HG03442 (cell line): ENCODE measurements around the gene SMARCA2.

Experiments
- ATAC-seq: cut with Tn5 transposase; IDR thresholded peaks from one replicate; pipeline ENCODE4 v1.9.1; 2021; ENCODE audit warnings: mild to moderate bottlenecking, moderate library complexity; ENCODE audit not compliant: unreplicated experiment

SMARCA2 gene

DNA sequence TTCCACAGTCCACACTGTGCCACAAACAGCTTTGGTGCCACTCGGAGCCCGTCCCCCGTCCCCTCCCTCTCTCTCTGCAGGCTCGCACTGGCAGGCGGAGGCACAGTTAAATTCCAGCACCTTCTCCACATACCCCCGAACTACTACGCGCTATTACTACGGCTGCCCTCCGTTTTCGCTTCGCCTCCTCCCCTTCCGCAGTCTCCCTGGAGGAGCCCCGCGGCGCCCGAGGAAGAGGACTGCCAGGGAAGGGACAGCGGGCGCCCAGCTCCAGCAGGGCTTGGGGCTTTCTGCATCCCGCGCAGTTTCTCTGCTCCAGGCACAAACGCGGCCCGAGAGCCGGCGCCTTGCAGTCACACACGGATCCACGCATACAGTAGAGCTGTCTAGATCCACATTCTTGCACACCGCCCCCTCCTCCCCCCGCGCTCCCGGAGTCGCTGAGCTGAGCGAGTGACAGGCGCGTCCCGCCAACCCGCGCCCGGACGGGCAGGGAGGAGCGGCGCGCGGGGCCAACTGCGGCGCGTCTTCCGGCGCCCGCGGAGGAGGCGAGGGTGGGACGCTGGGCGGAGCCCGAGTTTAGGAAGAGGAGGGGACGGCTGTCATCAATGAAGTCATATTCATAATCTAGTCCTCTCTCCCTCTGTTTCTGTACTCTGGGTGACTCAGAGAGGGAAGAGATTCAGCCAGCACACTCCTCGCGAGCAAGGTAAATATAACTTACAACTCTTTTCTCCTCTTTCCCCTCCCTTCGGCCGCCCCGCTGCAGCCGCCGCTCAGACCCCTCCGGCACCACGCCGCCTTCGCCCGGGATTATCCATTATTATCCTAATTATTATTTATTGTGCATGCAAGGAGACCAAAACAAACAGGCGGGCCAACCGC, at the start of gene SMARCA2:
SMARCA2 (plus strand) TSS at position 652 of the 885 bp plus-strand sequence. CDS start 13,676 bp downstream, outside the sequence.
- ATAC-seq: peak; percentile 76

DNA sequence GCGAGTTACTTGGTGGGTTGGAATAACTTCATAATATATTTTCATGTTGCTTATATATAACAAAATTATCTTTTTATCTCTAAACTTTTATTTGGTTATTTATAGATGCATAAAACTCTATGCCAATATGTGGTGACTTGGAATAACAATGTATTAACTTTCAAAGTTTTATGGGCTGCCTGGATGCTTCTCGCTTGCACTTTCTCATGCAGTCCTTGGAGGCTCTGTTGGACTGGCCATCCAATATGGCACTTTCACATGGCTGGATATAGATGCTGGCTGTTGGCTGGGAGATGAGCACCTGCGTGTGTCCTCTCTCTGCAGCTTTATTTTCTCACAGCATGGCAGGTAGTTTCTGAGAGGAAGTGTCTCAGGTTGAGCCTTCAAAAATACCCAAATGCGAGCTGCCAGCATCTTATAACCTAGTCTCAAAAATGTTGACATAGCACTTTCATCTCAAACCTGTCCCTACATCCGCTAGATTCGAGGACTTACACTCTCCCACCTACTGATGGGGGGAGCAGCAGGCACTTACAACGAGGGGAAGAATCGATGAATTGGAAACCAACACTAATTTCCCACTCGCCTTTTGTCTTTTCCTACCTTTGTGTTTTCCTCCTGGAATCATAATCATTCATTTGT, 48.3 kb upstream of the SMARCA2 start:
- ATAC-seq: no peak

DNA sequence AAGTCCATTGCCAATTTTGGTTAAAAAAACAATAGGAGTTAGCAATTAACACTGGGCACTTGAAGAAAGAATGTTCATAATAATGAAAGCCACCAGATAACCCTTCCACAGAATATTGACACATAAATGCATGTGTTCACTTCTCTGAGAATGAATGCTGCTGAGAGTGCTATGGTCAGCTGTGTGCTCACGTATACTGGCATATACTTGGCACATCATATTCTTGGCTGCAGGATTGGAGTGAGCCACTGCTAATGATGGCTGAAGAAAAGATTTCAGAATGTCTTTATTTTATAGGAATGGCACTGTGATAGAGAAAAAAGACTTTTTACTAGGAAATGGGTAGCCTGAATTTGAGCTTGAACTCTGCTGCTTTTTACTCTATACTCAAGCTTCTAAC, 46.0 kb upstream of the SMARCA2 start:
- no peak for ATAC-seq

DNA sequence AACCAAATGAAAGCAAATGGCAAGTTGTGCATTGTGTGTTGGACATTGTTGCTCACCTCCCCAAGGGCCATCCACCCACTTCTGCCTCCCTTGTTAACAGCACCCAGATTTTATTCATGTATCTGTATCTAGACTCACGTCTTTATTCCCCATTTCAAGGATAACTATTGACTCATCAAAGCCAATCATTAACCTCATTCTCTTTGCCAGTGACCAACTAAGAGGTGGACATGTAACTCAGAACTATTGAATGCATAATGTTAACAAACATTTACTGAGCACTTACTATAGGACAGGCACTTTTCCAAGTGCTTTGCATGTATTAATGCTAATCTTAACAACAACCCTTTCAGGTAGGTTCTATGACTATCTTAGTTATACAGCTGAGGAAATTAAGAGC, 45.2 kb upstream of the SMARCA2 start:
- no peak for ATAC-seq

DNA sequence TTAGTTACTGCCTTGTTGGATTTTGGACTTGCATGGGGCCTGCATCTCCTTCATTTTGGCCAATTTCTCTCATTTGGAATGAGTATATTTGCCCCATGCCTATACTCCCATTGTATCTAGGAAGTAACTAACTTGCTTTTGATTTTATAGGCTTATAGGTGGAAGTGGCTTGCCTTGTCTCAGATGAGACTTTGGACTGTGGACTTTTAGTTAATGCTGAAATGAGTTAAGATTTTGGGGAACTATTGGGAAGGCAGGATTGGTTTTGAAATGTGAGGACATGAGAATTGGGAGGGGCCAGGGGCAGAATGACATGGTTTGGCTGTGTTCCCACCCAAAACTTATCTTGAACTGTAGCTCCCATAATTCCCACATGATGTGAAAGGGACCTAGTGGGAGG, 42.5 kb upstream of the SMARCA2 start:
- ATAC-seq: no peak

DNA sequence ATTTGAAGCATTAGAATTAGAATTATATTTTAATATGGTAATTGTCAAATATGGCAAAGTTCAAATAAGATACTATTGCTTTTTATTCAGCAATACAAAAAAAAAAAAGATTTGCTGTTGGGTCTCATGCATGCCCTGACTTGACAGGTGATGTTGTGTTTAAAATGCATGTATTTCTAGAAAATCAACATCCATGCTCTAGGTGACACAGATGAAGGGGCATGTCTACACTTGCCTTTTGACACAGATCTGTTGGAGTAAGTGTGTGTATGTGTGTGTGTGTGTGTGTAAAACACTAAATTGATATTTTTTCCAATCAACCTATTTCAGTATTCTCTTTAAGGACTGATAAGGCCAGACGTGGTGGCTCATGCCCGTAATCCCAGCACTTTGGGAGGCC, 38.1 kb upstream of the SMARCA2 start:
- no peak for ATAC-seq

DNA sequence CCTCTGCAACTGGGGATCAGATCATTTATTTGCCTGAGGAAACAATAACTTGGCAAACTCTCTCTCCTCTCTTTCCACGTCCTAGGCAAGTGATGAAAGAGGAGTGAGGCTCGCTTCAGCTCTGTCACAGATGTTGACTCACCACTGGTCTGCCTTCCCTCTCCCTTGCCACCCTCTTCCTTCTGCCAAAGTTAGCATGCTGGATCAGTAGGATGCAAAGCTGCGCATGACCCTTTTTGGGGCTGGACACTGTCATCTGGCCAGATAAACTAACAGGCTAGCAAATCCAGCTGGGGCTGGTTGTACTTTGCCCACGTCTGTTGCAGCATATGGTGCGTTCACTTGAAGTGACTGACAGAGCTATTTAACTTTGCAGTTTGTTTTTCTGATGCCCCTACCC, 36.2 kb upstream of the SMARCA2 start:
- no peak for ATAC-seq

DNA sequence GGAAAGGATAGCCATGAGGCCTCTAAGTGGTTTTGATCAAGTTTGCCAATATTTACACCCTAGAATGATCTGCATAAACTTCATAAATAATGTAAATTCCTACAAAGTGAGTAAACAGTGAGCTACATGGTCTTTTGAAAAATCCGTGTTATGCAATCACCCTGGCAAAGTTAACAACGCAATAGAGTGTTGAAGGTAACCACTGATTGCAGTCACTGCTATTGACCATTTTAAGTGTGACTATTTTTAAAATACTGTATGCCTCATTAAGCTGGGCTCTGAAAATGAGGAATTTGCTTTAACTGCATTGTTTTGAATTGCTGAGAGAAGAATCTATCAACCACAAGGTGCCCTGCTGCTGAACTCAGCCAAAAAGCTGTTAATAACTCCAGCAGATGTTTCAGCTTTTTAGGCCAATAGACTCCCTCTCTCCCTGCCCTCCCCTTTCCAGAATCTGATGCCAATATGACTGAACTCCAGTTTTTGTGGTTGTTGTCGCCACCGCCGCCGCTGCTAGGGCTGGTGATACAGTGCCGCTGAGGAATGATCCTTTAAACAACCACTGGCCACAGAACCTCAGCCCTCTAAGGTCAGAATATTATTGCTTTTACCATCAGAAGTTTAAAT, 35.3 kb upstream of the SMARCA2 start:
- no peak for ATAC-seq

DNA sequence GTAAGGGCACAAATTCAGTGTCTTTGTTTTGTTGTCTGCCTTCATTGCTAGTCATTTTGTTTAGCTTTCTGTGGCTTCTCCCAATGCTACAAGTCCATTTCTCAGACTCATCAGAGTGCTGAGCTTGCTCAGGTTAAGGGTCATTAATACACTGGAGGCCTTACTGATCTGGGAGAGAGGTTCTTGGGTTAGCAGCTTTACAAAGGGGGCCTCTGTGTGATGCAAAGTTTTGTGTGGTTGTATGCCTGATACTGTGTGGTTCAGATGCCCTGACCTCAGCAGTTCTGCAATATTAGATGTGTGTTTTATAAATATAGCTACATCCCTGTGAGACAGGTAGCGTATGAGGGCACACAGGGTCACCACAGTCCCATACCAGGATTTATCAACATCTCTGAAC, 34.8 kb upstream of the SMARCA2 start:
- ATAC-seq: no peak

DNA sequence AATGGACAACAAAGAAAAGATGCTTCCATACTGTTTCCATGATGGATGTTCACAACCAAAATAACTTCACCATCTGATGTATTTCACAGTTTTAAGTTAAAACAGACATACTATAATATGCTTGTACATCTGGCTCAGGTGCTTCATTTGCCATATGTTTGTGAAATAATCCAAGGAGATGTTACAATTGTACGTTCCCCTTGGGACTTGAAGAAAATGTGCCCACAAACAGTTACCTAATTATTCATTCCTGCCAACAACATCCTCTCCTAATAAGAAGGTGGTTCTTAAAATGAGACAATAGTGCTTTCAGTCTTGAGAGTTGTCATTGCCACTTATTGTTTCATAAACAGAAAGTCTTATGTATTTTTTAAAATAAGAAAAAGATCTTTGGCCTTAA, 33.1 kb upstream of the SMARCA2 start:
- no peak for ATAC-seq

DNA sequence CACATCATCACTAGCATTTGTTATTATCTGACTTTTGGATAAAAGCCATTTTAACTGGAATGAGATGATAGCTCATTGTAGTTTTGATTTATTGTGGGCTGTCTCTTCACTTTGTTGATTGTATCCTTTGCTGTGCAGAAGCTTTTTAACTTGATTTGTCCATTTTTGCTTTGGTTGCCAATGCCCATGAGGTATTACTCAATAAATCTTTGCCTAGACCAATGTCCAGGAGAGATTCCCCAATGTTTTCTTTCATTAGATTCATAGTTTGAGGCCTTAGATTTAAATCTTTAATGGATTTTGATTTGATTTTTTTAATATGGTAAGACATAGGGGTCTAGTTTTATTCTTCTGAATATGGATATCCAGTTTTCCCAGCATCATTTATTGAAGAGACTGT, 28.8 kb upstream of the SMARCA2 start:
- ATAC-seq: no peak

DNA sequence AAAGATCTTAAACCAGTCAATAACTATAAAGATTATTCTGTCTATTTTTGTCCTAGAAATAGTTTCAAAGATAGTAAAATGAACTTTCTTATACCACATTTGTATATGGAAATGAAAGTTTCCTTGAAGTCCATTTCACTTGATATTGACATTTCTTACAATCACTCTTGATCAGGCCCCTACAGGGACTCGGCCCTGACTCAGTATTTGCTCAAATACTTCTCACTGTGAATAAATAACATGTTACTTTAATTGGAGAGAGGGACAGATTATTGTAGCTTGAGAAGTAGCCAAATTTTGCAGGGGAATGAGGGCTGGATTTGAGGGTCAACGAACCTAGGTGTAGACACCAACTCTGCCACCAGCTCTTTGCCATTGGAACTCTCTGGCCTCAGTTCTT, 25.6 kb upstream of the SMARCA2 start:
- no peak for ATAC-seq

DNA sequence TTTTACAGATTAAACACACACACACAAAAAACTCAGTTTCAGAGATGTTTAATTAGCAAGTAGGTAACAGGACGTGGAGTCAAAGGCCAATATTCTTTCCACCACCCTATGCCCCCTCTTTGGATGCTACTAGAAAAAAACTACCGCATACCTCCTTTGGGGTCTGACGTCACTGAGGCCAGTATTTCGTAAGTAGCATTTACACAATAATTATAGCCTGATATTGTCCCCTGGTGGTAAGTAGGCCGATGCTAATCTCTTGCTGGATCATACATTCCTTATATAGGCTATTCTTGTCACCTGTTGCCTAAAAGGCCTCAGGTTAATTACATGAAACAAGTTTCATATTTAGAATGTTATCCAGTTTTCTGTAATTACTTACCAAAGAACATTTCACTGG, 21.0 kb upstream of the SMARCA2 start:
- ATAC-seq: no peak

DNA sequence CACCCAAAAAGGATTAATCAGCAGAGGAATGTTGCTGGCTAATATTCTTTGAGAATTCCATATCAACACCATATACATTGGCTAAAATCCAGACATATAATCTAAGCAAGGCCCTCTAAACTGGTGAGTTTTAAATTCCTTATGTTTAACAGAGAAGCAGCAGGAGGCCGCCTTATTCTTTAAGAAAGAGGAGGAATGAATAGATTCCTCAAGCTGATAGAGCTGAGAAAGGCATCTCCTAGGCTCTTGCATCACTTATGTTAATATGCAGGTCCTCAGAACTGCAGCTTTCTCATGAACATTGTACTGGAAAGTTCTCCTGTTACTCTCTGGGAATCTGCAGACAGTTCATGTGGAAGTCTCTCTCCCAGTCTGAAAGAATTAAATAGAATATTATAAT, 20.1 kb upstream of the SMARCA2 start:
- no peak for ATAC-seq

DNA sequence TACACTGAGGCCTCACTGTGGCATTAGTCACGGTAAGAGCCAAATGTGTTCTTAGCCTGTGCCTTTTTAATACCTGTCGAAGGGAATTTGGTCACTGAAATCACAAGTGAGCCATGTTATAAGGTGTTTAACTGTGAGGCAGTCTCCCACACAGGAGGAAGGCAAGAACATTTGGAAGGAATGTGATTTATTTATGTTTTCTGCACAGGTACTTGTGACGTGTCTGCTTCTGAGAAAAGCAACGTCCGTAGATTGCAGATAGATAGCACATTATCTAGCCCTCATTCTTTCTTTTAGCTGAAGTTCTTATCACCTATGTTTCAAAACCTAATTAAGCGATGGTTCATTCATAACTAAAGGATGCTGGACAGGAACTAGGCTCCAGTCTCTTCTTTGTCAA, 19.0 kb upstream of the SMARCA2 start:
- ATAC-seq: no peak

DNA sequence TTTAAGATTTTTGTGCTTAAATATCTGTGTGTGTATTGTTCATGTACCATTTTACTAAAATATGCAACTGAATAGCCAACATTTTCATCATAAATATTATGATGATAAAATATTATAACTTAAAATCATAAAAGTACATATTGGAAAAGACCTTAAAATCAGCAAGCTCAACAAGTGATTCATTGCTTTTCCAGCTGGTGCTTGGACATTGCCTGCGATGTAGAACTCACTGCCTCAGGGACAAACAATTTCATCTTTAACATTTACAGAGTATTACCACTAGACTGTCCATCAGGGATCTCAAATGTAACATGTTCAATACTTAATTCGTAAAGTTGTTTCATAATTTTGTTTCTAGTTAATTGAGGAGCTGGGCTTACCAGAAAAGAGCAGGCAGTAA, 17.5 kb upstream of the SMARCA2 start:
- ATAC-seq: no peak

DNA sequence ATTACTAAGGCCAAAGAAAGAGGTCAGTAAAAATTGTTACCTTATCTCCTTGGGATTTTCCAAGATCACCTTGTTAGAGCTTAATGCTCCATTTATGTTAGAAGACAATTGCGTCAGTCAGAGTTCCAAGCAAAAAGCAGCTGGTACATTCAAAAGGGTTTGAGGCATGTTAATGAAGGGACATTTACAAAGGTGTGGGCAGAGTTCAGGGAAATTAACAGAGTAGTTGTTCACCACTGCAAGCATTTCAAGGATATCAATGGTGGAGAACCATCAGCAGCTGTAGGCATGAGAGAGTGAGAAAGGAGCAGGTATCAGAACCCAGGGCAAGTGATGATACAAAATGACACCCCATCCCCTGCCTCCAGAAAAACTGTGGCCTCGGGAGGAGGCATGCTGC, 17.0 kb upstream of the SMARCA2 start:
- ATAC-seq: no peak

DNA sequence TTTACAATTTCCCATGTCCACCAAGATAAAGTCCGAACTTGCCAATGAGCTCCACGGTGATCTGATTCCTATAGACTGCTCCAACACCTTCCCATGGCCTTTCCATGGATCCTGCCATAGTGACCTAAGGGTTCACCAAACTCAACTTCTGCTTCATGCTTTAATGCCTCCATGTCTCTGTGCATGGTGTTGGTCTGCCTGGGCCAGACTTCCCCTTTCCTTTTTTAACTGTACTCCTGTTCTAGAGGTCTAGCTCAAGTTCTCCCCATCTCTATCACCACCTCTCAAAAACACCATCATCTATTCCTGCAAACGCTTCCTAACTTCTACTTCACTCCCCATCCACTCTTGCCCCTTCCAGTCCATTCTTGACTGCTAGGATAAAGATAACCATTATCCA, 14.8 kb upstream of the SMARCA2 start:
- no peak for ATAC-seq

DNA sequence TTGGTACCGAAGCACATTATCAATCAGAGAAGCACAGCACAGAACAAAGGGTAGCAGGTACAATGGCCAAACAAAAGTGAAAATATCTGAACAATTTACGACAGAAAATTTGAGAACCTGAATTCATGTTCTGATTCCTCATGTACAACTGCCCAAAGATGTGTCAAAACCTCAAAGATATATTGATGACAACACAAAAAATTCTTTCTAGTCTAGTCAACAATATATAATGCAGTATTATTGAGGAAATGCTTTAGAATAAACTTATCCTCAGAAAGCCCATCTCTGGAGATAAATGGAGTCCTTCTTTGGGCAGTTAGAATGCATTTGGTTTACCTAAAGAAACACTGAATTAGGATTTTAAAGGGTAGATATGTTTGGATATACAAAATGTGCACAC, 6.8 kb upstream of the SMARCA2 start:
- ATAC-seq: no peak

DNA sequence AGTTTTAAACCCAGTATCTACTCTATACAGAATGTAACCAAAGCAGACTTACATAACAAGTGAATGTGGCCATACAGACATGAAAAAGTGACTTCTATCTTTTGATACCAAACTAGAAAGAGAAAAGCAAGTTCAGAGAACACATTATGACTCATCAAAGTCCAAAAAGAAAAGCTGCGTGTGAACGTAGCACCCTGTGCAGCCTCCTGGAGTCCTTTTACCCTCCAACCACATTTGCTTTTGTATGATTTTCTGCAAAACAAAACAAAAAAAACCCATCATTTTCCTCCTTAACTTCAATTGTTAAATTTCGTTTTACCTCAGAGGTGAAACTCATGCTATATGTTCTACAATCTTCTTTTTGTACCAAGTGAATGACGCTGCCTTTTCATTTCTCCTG, 2.8 kb upstream of the SMARCA2 start:
- ATAC-seq: peak; percentile 31

DNA sequence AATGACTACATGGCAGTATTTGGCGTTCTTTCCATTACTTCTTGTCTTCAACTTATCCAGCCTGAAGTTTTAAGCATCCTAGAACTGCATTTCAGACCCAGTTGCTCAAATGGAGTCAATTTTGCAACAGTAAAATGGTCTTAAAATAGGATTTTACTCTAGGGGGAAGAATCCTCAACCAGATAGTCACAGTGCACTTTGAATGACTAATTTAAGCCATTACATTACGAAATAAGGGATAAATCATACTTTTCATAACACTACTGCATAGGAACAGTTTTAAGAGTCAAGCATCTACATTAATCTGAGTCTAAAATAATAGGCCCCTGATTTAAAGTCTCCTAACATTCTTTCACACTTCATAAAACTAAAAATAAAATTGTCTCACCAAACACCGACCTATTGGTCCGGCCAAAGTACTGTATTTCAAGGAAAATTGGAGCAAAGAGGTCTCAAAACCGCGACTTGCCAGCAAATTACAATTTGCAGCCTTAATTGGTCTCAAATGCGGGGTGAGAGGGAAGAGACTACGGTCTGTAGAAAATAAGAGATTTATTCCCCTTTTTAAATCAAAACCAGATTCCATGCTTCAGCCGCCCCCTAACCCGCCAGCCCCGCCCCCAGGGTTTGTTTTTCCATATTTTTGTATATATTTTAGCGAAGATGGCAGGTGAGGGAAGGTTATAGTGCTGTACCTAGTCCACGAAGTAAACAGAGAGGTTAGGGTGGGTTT, 1.2 kb upstream of the SMARCA2 start:
- ATAC-seq: no peak
